Measurements from ENCODE around the gene YRDC. TPM values are rescaled to one million over a fixed set of nuclear protein-coding genes. Genes with fewer than 3 reads are reported as not detected.

The YRDC gene
- total and polyA plus RNA-seq, 2 of the 13 experiments (the other 11 are each of a cell fraction or from before 2014, with no cell fraction given), result 27.5 to 29.2 TPM

GRCh38 chr1:37764414-37764825, 43.6 kb downstream of the YRDC start (continued):
- TF ChIP-seq, protein P1, sequence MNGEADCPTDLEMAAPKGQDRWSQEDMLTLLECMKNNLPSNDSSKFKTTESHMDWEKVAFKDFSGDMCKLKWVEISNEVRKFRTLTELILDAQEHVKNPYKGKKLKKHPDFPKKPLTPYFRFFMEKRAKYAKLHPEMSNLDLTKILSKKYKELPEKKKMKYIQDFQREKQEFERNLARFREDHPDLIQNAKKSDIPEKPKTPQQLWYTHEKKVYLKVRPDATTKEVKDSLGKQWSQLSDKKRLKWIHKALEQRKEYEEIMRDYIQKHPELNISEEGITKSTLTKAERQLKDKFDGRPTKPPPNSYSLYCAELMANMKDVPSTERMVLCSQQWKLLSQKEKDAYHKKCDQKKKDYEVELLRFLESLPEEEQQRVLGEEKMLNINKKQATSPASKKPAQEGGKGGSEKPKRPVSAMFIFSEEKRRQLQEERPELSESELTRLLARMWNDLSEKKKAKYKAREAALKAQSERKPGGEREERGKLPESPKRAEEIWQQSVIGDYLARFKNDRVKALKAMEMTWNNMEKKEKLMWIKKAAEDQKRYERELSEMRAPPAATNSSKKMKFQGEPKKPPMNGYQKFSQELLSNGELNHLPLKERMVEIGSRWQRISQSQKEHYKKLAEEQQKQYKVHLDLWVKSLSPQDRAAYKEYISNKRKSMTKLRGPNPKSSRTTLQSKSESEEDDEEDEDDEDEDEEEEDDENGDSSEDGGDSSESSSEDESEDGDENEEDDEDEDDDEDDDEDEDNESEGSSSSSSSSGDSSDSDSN (CRISPR knock-in tag; IDR thresholded peaks at IDR 0.05), result 0 out of 2 replicates have a peak, but pooled peaks have one; percentile 35
- TF ChIP-seq POLR2AphosphoS5 (IDR thresholded peaks at IDR 0.05; ENCODE audit: low read depth, low read length) (no peak), ZNF572 (CRISPR knock-in tag; IDR thresholded peaks at IDR 0.05) (no peak), ZNF569 (CRISPR knock-in tag; IDR thresholded peaks at IDR 0.05; ENCODE audit: borderline replicate concordance) (no peak), REXO4 (CRISPR knock-in tag; IDR thresholded peaks at IDR 0.05; ENCODE audit: borderline replicate concordance) (peak; percentile 95), ZFP90 (CRISPR knock-in tag; IDR thresholded peaks at IDR 0.05; ENCODE audit: borderline replicate concordance) (peak; percentile 99), JUND (CRISPR knock-in tag; IDR thresholded peaks at IDR 0.05) (peak; percentile 75), ZIK1 (CRISPR knock-in tag; IDR thresholded peaks at IDR 0.05; ENCODE audit: borderline replicate concordance, low read depth) (peak; percentile 94; the same call in 1 of the 2 replicates), ZNF616 (CRISPR knock-in tag; IDR thresholded peaks at IDR 0.05; ENCODE audit: low read depth) (peak; percentile 99), SMARCC2 (IDR thresholded peaks at IDR 0.05) (no peak), ZNF674 (CRISPR knock-in tag; IDR thresholded peaks at IDR 0.05; ENCODE audit: low read depth) (peak; percentile 99; the same call in 1 of the 2 replicates), ZNF343 (CRISPR knock-in tag; IDR thresholded peaks at IDR 0.05) (peak; percentile 94), RFXAP (CRISPR knock-in tag; IDR thresholded peaks at IDR 0.05; ENCODE audit: borderline replicate concordance) (peak; percentile 97), NR2F2 (IDR thresholded peaks at IDR 0.05; ENCODE audit: borderline replicate concordance, low read depth) (no peak), SMYD3 (CRISPR knock-in tag; IDR thresholded peaks at IDR 0.05) (peak; percentile 54; the same call in 1 of the 2 replicates), ZNF589 (CRISPR knock-in tag; conservative IDR thresholded peaks at IDR 0.05) (peak; percentile 97), RBM22 (optimal IDR thresholded peaks at IDR 0.05; ENCODE audit: low read length) (no peak), ZNF331 (CRISPR knock-in tag; IDR thresholded peaks at IDR 0.05) (peak; percentile 99), ZMYM3 (CRISPR knock-in tag; IDR thresholded peaks at IDR 0.05) (no peak), SP5 (CRISPR knock-in tag; IDR thresholded peaks at IDR 0.05; ENCODE audit: borderline replicate concordance, low read depth) (no peak), ZSCAN30 (CRISPR knock-in tag; IDR thresholded peaks at IDR 0.05) (peak; percentile 99), ZNF143 (CRISPR knock-in tag; IDR thresholded peaks at IDR 0.05) (peak; percentile 60)
- TF ChIP-seq, protein P2, sequence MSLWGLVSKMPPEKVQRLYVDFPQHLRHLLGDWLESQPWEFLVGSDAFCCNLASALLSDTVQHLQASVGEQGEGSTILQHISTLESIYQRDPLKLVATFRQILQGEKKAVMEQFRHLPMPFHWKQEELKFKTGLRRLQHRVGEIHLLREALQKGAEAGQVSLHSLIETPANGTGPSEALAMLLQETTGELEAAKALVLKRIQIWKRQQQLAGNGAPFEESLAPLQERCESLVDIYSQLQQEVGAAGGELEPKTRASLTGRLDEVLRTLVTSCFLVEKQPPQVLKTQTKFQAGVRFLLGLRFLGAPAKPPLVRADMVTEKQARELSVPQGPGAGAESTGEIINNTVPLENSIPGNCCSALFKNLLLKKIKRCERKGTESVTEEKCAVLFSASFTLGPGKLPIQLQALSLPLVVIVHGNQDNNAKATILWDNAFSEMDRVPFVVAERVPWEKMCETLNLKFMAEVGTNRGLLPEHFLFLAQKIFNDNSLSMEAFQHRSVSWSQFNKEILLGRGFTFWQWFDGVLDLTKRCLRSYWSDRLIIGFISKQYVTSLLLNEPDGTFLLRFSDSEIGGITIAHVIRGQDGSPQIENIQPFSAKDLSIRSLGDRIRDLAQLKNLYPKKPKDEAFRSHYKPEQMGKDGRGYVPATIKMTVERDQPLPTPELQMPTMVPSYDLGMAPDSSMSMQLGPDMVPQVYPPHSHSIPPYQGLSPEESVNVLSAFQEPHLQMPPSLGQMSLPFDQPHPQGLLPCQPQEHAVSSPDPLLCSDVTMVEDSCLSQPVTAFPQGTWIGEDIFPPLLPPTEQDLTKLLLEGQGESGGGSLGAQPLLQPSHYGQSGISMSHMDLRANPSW (CRISPR knock-in tag; IDR thresholded peaks at IDR 0.05; ENCODE audit: borderline replicate concordance), result no peak
- TF ChIP-seq, protein P3, sequence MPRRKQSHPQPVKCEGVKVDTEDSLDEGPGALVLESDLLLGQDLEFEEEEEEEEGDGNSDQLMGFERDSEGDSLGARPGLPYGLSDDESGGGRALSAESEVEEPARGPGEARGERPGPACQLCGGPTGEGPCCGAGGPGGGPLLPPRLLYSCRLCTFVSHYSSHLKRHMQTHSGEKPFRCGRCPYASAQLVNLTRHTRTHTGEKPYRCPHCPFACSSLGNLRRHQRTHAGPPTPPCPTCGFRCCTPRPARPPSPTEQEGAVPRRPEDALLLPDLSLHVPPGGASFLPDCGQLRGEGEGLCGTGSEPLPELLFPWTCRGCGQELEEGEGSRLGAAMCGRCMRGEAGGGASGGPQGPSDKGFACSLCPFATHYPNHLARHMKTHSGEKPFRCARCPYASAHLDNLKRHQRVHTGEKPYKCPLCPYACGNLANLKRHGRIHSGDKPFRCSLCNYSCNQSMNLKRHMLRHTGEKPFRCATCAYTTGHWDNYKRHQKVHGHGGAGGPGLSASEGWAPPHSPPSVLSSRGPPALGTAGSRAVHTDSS (CRISPR knock-in tag; conservative IDR thresholded peaks at IDR 0.05), result no peak
- TF ChIP-seq, protein P4, sequence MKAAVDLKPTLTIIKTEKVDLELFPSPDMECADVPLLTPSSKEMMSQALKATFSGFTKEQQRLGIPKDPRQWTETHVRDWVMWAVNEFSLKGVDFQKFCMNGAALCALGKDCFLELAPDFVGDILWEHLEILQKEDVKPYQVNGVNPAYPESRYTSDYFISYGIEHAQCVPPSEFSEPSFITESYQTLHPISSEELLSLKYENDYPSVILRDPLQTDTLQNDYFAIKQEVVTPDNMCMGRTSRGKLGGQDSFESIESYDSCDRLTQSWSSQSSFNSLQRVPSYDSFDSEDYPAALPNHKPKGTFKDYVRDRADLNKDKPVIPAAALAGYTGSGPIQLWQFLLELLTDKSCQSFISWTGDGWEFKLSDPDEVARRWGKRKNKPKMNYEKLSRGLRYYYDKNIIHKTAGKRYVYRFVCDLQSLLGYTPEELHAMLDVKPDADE (CRISPR knock-in tag; IDR thresholded peaks at IDR 0.05), result peak; percentile 99

Measured in HepG2 (cell line).